GM19395 (cell line): ENCODE measurements around the gene KCNJ10.

ENCODE experiments used
- ATAC-seq: cut with Tn5 transposase; IDR thresholded peaks from one replicate; pipeline ENCODE4 v1.9.1; 2021; ENCODE audit warnings: mild to moderate bottlenecking, moderate library complexity; ENCODE audit not compliant: unreplicated experiment

KCNJ10 gene

DNA sequence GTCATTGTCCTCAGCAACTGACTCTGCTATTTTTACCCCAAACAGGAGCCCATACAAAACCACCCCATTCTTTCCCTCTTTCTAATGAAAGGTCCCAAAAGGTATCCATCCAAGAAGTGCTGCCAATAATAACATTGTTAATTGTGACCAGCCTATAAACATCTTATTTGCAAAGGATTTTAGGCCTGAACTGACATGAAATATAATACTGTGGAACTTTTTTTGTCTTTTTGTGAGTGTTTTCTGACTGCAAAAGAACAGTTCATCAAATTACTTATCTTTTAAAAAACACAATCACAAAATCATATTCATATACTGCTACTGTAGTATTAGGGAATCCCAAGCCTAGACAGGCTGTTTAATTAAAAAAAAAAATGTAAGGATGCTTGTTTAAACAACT lies 41.5 kb downstream of the KCNJ10 start:
- ATAC-seq, result no peak

DNA sequence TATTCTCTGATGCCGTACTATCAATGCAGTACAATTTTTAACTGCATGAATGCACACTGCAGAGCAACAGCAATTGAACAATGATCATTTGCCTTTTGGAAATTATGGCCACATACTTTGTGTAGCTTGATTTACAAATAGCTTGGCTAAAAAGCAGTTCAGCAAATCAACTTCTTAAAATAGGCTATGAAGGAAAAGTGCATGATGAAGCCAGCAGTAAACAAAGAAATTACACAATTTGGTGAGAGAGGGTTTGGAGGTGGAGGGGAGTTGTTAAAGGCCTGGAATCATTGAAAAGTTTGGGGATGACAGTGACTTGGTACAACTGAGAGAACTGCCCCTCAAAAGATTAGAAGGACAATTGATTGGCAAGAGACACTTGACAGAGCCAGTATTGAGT lies 44.6 kb downstream of the KCNJ10 start:
- no peak for ATAC-seq

DNA sequence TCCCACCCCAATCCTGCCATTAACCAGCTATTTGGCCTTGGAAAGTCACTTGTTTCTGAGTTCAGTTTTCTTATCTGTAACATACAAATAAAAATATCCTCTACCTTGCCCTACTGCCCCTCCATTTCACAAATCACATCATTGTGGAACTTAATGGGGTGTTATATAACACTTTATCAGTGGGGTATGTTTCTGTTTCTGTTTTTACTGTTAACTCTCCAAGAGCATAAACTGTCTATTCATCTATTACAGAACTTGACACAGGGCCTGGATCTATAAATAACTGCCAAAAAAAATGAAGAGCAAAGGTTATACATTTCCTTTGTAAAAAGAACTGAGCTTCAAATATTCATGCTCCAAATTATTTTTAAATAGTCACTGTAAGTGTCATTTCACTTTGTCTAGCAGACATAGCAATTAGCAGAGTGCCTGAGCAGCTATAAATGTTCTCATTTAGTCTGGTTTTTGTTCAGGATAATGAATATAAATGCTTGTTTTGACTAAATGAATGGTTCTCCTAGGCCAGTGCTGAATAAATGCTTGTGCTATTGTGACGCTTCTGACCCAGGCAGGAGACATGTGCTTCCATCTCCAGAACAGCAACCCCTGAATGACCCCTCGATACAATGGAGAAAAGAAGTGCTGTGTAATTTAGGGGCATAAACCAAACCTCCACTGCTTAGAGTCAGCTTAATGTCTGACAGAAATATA lies 45.6 kb downstream of the KCNJ10 start:
- no peak for ATAC-seq

DNA sequence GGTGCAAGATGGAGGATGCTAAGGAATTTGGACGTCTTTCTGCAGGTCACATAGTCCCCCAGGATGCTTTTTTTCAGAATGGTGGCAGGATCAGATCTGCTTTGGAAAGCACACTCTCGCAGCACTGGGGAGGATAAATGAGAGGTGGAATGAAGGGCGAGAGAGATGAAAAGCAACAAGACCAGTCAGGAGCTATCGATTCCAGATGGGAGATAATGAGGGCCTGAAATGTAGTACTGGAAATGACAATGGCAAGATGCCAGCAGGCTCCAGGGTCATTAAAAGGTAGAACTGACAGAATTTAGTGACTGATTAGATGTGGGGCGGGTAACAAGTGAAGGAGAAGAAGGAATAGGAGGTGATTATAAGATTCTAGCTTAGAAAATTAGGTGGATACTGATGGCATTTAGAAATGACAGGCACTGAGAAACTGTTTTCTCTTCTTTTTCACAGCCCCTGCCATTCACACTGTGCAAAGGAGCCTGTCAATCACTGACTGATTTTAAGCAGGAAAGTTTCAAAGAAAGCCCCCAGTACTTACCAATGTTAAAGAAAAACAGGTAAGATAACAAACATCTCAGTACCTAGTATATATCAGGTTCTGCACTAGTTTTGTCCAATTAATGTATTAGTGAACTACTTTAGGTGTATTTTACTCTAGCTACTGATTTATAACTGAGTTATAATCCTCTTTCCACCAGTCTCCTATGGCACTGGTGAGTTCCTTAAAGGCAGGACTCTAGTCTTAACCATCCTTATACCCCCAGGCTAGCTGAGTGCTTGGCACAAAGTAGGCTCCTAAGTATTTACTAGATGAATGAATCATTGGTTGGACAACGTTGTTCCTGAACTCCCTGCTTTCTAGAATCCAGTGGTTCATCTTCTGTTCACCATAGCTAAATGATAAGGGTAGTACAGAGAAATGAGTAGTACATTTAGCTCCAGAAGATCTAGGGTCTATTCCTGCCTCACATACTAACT lies 47.3 kb downstream of the KCNJ10 start:
- ATAC-seq, result no peak

DNA sequence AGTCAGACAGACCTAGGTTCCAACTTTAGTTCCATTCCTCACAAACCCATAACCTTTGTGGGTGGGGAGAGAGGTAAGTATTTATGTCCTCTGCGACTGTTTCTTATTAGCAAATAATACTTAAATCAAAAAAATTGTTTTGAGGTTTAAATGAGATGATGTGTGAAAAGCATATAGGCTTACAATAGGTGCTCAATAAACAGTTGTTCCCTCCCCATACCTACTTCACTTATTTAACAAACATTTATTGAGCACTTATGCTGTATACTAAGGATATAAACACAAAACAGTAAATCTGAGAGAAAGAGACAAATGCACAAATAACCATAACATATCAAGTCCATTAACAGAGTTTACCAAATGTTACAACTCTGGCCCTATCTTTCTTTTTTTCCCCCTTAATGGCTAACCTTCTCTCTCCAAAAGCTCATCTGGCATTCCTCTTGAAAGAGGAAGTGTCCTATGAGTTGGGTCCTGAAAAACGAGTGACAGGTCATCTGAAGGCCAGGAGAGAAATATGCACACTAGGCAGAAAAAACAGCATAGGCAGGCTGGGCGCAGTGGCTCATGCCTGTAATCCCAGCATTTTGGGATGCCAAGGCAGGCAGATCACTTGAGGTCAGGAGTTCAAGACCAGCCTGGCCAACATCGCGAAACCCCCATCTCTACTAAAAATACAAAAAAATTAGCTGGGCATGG lies 48.4 kb downstream of the KCNJ10 start:
- ATAC-seq, result no peak

DNA sequence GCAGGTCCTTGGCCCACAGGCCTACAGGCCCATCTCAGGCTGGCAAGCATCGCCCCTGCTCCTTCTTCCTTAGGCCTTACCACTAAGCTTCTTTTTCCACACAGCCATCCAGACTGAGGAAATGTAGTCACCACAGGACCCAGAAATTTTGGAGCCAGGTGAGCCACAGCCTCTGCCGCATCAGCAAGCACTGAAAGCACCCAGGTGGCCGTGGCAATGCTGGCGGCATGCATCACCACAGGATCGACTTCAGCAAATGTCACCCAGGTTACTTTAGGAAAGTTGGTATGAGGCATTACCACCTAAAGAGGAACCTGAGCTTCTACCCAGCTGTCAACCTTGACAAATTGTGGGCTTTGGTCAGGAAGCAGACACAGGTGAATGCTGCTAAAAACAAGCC lies 49.8 kb downstream of the KCNJ10 start:
- ATAC-seq, result no peak

DNA sequence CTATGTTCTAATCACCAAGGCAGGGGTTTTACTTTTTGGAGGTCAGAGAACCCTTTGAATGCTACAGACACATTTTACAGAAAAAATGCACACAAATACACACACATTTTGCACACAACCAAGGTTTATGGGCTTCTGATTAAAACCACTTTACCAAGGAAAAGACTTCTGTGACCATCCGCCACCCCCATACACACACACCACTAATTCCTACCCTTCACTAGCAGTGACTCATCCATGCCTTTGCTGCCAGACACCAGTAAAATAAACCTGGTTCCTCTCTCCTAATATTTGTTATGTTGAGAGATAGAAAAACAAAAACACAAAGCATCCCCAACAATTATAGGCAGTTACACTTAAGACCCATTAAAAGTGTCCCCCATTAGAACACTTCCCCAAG lies 51.1 kb downstream of the KCNJ10 start:
- no peak for ATAC-seq

DNA sequence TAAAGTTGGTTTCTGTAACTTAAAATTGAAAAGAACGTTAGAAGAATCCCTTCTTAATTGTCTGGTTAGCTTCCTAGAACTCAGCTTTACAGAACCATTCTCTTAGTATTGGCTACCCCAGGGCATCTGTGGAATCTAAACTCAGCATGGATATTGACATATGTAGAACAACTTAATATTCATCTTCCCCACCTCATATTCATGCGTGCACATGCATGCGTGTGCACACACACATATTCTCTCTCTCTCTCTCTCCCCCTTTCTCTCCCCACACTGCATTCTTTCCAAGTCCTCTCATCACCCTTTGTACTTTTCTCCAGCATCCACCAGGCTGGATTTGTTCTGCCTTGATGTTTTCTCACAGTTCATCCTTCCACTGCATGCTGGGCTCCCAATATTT lies 51.6 kb downstream of the KCNJ10 start:
- ATAC-seq, result no peak

DNA sequence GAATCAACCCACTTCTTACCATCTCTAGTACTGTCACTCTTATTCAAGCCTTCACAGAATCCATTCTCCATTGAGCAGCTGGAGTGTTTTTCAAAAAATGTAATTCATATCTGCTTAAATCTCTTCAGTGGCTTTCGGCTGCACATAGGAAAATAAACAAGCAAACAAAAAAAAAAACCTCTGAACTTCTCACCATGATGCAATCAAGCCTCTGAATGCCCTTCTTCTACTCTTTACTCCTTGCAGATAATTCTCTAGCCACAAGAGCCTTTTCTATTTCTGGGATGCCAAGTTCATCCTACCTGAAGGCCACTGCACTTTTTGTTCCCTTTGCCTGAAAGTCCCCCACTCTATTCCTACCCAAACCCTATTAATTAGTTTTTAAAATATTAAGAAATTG lies 52.4 kb downstream of the KCNJ10 start:
- no peak for ATAC-seq

DNA sequence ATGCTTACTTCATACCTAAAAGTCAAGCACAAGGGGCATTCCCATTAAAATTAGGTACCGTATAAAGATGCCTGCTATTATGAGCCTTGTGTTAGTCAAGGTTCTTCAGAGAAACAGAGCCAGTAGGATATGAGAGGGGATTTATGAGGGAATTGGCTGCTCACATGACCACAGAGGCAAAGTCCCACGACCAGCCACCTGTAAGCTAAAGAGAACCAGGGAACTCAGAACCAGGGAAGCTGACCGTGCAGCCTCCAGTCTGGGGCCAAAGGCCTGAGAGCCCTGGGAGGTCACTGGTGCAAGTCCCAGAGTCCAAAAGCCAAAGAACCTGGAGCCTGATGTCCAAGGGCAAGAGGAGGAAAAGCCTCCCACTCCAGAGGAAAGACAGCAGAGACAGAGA lies 58.2 kb downstream of the KCNJ10 start:
- ATAC-seq, result no peak

DNA sequence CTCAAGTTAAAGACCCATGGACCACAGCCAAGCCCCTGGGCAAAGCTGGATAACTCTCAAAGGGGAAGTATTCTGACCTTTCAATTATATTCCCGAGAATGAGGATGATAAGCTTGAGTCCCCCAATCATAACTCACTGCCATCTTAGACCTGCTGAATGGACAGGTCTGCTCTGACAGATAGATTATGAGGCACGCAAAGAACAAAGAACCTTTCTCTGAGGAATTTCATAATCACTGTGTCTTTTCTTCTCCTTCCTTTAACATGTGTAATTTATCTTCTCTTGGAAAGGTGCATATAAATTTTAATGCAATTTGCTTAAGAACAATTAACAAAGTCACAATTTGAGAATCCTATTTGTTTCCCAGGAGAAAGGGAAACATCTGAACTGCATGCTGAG lies 60.2 kb downstream of the KCNJ10 start:
- ATAC-seq, result no peak

DNA sequence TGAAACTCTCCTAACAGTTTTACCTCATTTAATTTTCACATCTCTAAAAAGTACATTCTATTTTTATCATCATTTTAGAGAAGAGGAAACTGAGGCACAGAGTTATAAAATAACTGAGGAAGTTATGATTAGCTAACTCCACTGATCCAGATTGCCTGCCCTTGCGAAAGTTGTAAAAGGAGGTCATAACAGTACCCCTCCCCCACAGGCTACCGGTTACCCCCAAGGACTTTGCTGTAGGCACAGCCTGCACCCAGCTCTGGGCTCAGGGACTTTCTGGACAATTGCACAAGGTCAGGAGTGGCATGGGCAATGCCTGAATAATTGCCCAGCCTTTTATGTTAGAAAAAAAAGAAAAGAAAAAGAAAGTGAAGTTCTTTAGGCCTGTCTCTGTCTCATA lies 60.9 kb downstream of the KCNJ10 start:
- ATAC-seq, result no peak

DNA sequence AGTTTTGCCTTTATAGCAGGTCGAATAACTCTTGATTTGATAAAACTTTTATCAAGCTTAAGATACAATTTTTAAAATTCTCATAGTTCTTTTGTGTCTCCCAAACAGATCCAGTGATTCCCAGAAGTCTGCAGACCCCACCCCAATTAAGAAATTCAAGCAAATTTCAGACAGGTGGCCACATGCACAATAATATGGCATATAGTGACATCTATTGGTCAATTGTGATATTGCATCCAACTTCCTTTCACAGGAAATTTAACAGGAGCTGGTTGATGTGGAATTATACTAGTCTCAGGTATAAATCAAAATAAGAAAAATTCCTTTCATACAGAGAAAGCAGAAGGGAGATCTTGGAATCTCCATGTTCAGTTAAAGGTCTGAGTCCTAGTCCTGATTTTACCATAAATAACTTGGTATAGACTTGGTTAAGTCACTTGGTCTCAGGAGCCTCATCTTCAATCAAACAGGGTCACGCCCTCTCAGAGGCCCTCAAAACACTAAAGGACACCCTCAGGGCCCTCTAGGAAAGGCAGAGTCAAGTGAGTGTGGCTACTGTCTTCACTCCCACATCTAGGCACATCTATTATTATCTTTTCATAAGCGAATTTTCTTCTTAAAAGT lies 62.3 kb downstream of the KCNJ10 start:
- no peak for ATAC-seq

DNA sequence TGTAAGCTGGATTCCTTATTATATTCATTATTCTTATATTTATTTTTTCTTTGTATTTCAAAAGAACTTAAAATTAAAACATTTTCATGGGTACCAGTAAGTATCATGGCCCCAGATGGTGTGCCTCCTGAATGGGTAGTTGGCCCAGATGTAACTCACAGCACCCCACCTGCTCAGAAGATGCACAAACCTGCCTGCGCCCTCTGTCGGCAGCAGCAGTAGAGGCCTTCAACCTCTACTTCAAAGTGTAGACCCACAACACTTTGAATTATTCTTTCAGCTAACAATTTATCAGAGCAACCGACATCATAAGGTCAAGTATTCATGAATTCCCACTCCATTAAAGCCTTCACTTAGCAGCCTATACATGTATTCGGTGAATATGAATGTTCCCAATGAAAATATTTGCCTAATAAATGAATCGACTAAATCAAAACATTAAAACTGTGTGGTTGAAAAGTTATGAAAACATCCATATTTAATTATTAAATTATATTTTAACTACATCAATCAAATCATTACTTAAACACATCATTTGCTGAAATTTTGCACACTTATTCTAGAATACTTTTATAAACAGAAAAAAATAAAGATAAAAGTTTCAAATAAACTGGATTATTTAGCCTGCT lies 63.5 kb downstream of the KCNJ10 start:
- peak; percentile 76 for ATAC-seq

DNA sequence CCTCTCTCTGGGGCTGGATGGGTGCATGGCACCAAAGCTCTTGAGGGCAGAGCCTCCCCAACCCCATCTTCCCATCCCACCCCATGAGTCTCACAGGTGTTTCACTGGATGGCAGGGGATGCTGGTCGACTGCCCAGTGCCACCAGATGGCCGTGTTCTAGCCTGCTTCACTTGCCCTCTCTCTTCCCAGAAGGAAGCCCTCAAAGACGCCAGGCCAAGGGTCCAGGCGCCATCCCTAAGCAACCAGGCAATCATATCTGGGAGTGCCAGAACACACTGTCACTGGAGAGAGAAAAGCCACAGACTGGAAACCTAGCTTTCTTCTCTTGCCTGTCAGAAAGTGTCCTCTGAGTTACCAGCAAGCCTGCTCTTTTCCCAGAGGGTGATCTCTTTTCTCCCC lies 64.9 kb downstream of the KCNJ10 start:
- no peak for ATAC-seq

DNA sequence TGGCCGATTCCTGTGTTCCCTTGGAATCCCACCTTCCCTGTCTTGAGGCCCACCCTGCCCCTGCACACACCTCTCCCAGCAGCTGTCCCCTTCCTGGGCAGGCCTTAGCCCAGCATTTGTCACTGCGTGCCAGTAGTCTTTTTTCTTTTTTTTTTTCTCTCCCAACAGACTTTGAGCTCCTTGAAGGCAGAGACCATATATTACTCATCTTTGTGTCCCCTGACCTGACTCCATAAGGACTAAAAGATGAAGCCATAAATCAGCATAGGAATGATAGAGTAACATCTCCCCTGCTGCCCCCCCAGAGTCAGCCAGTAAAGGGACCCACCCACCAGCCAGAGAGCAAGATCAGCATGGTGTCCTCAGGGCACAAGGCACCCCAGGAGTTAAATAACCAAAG lies 65.5 kb downstream of the KCNJ10 start:
- ATAC-seq, result no peak

DNA sequence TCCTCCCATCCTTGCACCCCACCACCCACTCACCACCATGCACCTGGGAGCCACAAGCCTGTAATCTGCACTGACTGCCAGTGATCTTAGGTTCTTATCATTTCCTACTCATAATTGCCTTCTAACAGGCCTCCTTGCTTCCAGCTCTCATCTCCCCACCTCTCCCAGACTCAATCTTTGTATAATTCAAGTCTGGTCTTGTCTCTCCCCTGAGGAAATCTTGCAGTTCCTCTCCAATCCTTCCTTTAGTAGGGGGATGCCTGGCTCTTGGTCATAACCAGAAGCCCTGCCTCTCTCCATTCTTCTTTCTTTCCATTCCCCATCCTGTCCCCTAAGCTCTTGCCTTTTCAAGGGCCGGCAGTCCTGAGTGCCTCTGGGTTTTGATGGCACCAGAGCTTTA lies 66.0 kb downstream of the KCNJ10 start:
- ATAC-seq, result no peak

DNA sequence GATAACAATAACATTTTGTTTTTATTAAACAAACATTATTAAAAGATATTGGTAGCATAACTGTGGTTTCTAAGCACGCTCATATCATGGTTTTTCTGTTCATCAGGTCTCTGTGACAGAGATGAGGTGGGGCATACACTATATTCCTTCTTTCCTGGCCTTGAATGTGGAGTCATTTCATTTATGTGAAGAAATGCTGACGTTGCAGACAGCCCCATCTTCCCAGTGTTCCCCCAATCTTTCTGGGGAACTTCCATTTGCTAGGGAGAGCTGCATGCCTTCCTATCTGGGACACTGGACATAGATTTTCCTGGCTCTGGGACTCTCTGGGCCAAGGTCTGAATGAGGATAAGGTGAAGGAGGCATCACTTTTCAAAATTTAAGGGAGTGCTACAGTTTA lies 68.5 kb downstream of the KCNJ10 start:
- ATAC-seq, result no peak

DNA sequence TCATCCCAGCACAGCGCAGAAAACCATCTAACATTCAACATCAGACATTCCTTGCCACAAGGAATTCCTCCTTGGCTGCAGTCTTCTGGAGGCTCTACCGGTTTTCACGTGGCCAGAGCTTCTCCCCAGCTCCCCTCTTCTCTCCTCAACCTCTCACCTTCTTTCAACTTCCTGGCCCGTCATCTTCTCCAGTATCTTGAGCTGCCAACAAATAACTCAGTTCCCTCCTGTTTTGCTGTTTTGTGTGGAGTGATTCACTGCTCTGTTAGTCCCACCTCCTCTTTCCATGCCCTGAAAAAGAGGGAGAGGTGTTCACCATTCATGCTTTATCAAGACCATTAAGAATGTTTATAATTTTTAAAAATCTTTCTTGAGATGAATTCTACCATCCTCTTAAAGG lies 70.8 kb downstream of the KCNJ10 start:
- ATAC-seq, result no peak

DNA sequence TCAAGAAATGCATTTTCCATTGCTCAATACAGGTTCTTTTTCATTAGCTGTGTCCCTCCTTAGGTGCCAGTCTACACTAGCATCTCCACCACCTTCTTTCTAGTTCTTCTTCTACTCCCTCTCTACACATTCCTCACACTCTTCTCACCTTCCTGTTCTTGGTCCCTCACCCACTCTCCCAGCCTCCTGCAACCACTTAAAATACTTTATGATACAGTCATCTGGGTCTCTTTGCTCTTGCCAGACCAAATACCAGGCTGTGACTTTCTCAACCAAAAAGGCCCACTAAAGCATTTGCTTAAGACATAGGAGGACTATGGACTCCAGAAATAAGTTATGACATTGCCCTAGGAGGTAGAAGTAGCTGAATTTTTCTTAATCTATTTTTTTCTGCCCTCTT lies 73.3 kb downstream of the KCNJ10 start:
- no peak for ATAC-seq

DNA sequence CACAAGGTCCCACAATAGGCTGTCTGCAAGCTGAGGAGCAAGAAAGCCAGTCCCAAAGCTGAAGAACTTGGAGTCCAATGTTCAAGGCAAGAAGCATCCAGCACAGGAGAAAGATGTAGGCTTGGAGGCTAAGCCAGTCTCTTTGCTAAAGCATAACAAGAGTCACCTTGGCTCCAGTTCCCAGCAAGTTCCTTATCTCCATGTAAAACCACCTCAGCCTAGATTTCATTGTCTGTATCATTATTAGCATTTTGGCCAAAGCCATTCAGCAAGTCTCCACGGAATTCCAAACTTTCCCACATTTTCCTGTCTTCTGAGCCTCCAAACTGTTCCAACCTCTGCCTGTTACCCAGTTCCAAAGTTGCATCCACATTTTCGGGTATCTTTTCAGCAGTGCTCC lies 75.1 kb downstream of the KCNJ10 start:
- ATAC-seq, result no peak
